Activated naive CD4-positive, alpha-beta T cell (primary cell): ENCODE results near the gene ATPAF2.

ENCODE experiments used
- DNase-seq, 4 experiments: peaks; one replicate each; lab custom pipeline; 2025; lab: John Stamatoyannopoulos, UW

Gene ATPAF2

DNA sequence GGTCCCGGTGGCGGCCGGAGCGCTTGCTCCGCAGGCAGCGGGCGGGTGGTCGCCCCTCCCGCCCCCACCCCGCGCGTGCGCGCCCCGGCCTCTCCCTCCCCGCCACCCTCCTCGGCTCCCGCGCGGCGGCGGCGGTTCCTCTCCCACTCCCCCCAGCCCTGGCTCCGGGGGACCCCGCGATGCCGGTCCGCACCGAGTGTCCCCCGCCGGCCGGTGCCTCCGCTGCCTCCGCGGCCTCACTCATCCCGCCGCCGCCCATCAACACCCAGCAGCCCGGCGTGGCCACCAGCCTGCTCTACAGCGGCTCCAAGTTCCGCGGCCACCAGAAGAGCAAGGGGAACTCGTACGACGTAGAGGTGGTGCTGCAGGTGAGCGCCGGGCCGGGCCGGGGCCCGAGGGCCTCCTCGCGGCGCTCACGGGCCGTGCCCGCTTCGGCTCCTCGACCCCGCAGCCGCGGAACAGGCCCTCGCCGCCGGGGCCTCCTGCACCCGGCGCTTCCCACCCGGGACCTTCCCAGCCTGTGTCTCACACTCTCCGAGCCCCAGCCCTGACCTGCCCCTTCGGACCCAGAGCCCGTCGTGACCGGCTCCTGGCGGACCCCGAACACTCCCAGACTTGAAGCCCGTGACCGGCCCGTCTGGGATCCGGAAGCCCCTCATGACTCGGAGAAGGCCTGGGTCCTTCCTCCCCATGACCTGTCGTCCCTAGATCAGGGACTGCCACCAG lies 730 bp upstream of the ATPAF2 start:
- DNase-seq, result peak in 1 of 4 experiments; percentile 54

DNA sequence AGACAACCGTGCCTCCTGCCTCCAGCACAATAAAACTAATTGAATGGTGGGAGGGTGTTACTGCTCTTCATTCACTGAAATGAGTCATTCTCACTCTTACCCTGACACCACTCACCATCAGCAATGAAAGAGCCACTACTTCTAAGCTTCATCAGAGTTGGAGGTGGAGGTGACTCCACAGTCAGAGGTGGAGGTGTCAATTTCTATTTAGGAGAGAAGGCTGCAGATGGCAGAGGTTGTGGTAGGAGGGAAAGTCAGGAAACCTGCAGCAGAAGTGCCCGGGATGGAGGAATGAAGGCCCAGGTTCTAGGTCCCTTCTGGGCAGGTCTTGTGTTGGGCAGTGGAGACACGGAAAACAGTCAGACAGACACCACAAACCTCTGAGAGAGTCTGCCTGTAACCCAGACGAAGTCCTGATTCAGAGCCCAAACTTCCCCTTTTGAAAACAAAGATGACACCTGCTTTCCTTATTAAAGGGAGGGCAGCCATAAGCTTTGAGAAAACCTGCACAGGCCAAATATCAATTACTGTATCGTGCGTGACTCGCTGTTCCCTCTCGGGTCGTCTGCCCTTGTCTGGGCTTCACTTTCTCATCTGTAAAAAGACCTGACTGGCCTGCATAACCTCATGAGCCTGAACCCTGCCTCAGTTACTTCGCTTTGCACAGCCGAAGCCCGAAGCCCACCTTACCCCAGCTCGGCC lies 668 bp downstream of the ATPAF2 start:
- no peak for DNase-seq

DNA sequence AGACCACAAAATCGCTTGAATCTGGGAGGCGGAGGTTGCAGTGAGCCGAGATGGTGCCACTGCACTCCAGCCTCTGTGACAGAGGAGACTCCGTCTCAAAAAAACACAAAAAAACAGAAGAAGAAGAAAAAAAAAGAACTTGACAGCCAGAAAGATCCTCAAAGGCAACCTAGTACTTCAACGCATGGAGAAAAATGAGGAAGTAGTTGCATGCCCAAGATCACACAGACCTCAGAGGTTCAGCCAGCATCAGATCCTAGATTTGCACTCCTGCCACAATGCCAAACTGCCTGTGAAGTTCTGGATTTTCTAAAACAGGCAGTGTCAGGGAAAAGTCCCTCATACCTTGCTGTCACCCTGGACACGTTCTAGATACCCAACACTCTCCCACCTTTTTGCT lies 1.5 kb downstream of the ATPAF2 start:
- no peak for DNase-seq

DNA sequence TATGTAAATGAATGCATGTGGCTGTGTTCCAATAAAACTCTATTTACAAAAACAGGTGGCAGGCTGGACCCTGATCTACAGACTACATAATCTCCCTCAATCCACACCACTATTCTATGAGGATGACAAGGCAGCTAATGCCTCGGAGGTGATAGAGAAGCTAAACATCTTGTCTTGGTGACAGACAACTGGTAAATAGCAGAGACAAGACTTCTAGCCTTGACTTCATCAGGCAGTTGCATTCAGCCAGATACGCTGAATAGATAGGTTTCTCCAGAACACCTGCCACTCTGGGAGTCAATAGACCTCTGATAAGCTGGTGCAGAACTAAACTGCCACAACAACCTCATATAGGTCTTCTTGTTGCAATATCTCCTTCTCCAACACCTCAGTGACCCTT lies 3.3 kb downstream of the ATPAF2 start:
- DNase-seq, result no peak

DNA sequence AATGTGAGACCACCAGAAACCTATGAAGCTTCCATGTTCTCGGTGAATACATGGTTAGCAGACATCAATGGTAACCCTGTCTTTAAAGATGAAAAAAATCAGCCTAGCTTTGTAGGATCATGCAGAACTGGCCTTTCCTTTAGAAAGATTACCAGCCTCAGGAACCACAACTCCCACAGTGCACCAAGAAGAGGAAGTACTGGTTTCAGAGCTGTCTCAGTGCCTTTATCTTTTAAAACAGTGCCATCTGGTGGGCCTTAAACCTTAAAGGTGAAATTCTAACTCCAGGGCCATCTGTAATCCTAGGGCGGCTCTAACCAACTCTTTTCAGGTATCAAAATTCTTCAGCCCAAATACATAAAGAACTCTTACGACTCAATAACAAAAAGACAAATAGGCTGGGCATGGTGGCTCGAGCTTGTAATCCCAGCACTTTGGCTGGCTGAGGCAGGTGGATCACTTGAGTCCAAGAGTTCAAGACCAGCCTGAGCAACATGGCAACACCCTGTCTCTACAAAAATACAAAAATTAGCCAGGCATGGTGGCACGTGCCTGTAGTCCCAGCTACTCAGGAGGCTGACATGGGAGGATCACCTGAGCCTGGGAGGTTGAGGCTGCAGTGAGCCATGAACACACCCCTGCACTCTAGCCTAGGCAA lies 5.4 kb downstream of the ATPAF2 start:
- DNase-seq, result peak in 1 of 4 experiments; percentile 10

DNA sequence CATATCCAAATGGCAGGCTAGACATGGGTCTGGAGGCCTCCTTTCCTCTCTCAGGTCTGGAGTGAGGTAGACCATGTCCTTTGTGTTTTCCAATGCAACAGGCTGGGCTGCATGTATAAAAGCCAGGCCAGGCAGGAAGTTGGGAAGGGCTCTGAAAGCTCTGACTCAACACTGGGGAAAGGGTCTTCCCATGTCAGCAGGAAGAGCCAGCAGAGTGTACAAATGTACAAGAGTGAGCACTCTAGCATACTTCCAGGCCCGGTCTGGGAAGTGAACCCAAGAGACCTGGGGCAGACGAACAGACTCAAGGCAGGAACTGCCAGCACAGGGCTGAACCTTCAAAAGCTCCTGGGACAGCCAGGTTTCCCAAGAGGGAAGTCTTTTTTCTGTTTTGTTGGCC lies 7.0 kb downstream of the ATPAF2 start:
- DNase-seq, result no peak

DNA sequence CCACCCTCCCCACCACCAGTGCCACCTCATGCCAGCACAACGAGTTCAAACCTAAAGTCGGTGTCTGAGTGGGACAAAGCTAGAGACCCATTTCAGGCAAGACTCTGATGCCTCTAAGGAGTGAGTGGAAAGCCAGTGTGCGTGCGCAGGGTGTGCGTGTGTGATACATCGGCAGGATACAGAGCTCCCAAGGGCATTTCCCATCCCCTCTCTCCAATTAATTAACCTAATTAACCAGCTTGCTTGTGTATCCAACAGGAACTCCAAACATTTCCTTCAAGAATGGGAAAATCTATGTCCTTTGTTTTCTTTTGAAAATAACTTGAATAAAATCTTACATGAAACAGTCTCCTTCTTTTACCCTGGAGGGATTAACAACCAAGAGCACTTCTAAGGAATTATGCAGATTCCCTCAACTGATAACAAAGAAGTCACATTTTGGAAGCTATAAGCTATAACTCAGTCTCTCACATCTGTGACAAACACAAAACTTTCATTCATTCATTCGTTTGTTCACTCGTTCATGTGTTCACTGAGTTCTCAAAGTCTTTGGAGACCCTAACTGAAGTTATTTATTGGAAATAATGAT lies 9.9 kb downstream of the ATPAF2 start:
- no peak for DNase-seq

DNA sequence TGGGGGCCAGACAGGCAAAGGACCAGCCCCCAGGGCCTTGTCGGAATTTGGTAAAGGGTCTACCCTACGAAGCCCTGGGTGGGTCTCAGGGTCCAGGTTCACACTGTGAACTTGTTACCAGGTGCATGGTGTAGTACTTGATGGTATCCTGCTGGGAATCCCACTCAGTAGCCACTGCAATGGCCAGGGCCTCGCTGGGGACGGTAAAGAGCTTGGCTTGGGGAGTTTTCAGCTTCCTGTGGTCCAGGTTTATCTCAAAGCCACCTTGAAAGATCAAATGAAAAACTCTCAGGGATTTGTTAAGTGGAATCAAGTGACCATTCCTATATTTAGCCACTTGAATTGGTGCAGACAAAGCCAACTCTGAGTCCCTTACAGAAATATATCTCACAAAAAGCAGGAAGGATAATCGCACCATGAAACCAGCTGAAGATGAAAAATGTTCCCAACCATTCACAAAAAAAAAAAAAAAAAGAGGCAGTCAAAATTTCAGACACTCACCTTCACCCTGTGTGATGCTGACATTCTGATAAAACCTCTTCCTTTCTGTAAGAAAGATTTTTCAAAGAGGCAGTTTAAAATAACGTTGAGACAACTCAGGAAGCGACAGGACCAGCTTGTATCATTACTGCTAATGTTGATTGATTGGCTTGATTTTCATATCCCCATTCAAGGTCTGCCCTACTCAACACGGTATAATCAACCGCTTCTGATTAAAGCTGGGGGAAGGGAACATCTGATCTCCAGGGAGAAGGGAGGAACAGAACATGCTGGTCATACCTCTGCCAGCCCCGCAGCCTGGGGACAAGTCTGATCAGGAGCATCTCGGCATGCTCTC lies 10.6 kb downstream of the ATPAF2 start:
- no peak for DNase-seq

DNA sequence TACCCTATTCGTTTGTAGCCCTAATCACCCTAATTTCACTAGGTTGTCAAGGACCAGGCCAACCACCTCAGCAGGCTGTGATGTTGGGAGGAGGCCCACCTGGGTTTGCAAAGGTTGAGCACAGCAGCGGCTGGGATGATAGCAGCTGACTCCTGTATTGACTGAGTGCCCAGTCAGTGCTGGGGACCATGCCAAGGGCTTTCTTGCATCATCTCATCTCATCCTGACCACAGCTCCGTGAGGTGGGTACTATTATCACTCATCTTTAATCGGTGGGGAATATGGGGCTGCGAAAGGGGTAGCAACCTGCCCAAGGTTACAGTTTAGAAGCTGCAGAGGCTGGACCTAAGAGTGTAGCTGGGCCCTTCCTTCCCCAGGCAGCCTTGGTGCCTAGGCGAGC lies 11.7 kb downstream of the ATPAF2 start:
- DNase-seq, result no peak

DNA sequence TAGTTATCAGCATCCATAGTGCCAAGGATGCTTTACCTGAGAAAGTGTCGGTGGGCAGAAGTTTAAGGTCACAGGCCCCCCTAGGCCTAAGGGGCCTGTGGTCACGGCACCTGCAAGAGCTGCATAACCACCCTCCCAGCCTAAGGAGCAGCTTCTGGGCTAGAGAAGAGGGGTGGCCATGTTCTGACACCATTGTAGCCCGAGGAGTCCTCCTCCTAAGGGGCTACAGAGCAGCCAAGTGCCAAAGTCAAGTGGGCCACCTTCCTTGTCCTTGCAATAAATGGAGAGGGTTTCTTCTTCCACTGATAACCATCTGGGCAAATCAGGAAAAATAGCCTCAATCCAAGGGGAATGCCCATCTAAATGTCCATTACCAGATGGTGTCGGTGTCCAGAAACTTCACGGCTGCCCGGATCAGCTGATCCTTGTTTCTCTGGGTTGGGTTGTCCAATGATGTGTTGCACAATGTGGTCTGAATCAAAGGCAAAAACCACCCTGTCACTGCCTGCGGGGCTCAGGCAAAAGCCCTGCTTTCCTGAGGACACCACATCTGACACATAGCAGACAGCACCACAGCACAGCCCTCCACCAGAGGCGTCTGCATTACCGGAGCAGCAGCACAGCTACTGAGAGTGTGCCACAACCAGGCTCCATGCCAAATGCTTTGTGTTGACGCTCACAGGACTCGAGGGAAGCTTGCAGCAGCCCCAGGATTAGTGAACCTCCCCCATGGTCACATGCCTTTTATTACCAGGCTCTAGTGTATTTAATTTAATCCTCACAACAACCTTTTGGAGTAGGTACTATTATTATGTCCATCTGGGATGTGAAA lies 12.8 kb downstream of the ATPAF2 start:
- no peak for DNase-seq

DNA sequence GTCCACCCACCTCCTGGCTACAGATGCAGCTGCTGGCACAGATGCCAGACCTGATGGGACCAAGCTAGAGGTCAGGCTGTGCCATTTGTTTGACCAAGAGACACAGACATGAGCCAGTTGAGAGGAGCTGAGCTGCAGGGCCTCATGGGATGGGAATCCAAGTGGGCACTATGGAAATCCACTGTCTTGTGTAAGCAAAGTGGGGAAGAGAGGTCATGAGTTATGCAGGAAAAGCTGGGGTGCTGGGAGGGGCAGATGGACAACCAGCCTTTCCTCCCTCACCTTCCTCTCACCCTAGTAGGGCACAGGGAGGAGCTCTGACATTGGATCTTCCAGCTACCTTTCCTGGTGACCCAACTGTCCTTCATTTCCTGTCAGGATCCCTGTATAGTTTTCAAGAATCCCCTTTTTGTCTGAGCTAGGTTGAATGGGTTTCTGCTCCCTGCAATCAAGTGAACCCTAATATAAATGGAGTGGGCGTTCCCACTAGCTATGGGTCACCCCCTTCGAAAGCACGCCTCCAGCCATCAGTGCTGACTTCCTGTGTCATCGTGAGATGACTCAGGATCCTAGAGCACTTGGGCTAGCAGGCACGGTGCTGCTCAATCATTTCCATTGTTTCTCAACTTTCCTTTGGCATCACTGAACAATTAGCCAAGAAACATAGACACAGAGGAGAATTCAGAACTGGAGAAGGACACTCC lies 13.6 kb downstream of the ATPAF2 start:
- DNase-seq, result no peak

DNA sequence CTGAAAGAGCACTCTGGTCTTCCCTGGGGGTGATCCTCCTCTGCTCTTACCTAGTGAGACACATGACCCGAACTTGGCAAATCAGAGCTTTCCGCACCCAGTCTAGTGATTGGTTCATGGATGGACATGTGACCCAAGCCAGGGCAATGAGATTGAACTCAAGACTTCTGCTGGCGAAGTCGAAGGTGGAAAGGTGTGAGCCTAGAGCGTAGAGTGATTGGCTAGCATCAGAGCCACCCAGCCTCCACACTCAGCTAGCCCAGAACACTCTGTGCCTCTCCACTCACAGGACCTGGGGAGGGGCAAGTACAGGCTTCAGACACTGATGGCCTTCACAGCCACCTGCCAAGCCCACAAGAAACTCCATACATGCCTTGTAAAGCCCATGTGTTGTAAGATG lies 17.6 kb downstream of the ATPAF2 start:
- DNase-seq, result no peak

DNA sequence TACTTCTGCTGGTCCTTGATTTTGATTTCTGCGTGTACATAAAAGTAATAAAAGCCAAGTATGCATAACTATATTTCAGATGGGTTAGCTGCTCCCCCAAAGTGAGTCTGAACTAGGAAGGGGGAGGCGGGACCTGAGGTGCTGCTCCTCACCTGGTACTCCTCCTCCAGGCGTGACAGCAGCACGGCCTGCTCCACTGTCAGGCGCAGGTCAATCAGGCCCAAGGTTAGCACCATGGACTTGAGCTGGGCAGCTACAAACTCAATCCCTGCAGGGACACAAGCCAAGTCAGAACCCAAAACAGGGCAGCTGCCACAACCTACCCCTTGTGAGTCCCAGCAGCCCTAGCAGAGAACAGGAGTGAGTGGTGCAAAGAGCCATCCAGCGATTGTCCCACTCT lies 18.0 kb downstream of the ATPAF2 start:
- no peak for DNase-seq

DNA sequence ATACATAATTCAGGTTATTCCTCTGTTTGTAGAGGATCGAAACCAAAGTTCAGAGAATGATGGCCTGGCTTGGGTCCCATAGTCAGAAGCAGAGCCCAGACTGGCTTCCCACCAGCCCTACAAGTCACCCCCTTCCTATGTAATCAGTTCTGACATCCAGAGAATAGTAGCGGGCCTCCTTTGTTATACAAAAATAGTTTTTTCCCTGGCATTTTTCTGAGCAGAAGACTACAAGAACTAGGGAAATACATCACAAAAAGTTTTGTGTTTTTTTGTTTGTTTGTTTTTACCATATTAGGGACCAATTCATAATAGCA lies 19.2 kb downstream of the ATPAF2 start:
- DNase-seq, result no peak

DNA sequence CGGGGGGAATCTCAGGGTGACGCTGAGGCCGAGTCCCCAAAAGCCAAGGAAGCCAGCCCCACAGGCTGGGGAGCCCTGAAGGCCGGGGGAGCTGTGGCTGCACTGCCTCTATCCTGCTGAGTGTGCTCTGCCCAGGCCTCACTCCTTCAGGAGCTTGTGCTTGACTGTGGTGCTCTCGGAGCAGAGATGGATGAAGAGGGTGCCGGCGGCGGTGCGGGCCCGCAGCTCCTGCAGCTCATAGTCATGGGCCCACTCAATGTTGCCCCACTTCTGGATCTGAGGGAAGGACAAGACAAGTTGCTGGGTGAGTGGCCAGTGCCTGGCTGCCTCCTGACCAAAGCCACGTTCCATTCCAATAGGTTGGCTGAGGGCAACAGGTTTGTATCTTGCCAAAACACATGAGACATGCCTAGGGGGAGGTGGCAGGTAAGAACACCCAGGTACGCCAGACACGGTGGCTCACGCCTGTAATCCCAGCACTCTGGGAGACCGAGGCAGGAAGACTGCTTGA lies 20.5 kb downstream of the ATPAF2 start:
- no peak for DNase-seq

DNA sequence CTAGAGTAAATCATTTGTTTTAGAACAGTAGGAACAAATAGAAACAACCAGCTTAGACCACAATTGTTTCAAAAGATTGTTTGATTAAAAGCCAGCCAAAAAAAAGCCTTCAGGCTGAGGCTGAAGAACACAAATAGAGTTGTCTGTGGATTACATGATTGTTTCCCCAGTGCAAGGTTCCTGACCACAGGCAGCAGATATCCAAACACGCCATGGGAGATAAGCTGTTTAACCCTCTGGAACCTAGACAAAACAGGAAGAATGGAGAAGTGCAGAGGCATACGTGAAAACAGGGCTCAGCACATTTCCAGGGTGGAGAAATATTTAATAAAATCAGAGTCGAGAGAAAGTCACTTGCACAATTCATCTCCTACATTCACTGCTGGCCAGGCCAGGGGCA lies 21.0 kb downstream of the ATPAF2 start:
- DNase-seq, result no peak

DNA sequence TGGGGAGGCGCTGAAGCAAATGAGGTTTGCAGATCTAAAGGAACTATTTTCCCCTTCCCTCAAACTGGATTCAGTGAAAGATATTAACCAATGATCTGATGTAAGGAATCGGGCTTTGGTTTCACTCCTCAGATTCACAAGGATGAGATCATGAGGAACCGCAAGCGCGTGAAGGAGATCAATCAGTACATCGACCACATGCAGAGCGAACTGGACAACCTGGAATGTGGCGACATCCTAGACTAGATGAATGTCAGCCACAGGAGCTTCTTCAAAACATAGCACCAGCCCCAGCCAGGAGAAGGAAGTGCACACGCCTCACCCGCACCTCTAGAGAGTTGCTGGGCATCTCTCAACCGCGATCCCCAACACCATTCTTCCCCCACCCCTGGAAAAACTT lies 22.5 kb downstream of the ATPAF2 start:
- DNase-seq, result no peak

DNA sequence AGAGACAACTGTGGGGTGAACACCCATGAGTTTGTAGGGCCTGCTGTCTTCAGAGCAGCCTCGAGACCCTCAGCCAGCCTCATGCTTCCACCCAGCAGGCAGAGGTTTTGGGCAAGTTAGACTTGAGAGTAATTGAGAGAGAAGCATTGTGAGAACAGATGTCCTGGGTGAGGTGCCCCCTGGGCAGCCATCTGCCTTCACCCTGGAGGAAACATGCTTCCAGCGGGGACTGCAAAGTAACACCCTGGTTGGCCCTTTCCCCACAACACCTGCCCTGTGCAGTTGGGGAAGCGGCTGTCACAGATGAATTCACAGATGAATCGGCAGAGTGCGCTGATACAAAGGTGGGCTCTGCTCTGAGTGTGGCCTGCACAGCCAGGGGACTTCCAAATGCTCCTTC lies 23.4 kb downstream of the ATPAF2 start:
- DNase-seq, result no peak

DNA sequence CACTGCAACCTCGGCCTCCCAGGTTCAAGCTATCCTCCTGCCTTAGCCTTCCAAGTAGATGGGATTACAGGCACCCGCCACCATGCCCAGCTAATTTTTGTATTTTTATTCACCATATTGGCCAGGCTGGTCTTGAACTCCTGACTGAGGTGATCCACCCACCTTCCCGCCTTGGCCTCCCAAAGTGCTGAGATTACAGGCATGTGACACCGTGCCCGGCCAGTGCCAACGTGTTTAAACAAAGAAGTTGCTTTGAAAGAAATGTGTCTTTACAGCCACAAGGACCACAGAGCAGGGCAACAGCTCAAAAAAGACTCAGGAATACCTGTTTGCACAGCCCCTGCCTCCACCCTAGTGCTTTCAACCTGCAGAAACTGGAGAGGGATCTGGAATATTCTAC lies 25.0 kb downstream of the ATPAF2 start:
- no peak for DNase-seq

DNA sequence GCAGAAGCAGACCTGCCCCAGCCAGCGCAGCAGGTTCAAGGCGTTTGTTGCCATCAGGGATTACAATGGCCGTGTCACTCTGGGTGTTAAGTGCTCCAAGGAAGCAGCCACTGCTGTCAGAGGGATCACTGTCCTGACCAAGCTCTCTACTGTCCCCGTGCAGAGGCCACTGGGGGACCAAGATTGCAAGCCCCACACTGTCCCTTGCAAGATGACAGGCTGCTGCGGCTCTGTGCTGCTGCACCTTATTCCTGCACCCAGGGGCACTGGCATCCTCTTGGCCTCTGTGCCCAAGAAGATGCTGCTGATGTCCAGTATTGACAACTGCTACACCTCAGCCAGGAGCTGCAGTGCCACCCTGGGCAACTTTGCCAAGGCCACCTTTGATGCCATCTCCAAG lies 27.7 kb downstream of the ATPAF2 start:
- no peak for DNase-seq
